Caki2 (cell line): ENCODE data around the gene AP5B1. TPM values are rescaled to one million over a fixed set of nuclear protein-coding genes. Genes with fewer than 3 reads are reported as not detected.
"Not testable (repeated sequence)": the region's sequence is repeated elsewhere in the genome, so short reads cannot be mapped to it uniquely, and the experiment has no call there.

ENCODE experiments used
- DNase-seq: peaks from one replicate; pipeline ENCODE4 v3.0.0-alpha.2; 2015; ENCODE audit warnings: low read depth
- in situ Hi-C: cut with HindIII; loops from 2 replicates; pipeline ENCODE4 v1.10.0; 2016; ENCODE audit warnings: low sequenced_read_pairs, low pct_unique_long_range_greater_than_20kb, mixed read lengths
- total RNA-seq: library from RNA; depleted of rRNA; stranded (reverse); fragments of >200 nt; shearing (Covaris generic); gene quantifications from 2 replicates; pipeline ENCODE4 v1.2.3, GENCODE V29; 2014; ENCODE audit warnings: low replicate concordance

The AP5B1 gene
- total RNA-seq, 1 experiment from 2014 or later: 7.9 TPM

GRCh38 chr11:65776710-65777141 is 4.0 kb downstream of the AP5B1 start:
- in situ Hi-C loops: no loop called here
- DNase-seq: no peak

GRCh38 chr11:65776196-65776595 is 4.6 kb downstream of the AP5B1 start:
- in situ Hi-C loops: no loop called here
- DNase-seq: no peak

GRCh38 chr11:65774525-65775306 is 6.1 kb downstream of the AP5B1 start:
- in situ Hi-C loops: no loop called here
- DNase-seq: no peak

- no peak for DNase-seq
- in situ Hi-C loops: no loop called here
Observed at GRCh38 chr11:65773784-65774411, 6.9 kb downstream of the AP5B1 start.

- in situ Hi-C loops: no loop called here
- no peak for DNase-seq
Observed at GRCh38 chr11:65771589-65772112, 9.1 kb downstream of the AP5B1 start.

- in situ Hi-C loops: no loop called here
- DNase-seq: no peak
Observed at GRCh38 chr11:65770951-65771567, 9.7 kb downstream of the AP5B1 start.

GRCh38 chr11:65767806-65768205 is 13.0 kb downstream of the AP5B1 start:
- in situ Hi-C loops, DNase-seq: not testable (repeated sequence)

- DNase-seq: no peak
- in situ Hi-C loops: no loop called here
Observed at GRCh38 chr11:65767406-65767805, 13.4 kb downstream of the AP5B1 start.

- no peak for DNase-seq
- in situ Hi-C loops: no loop called here
Observed at GRCh38 chr11:65766535-65766934, 14.2 kb downstream of the AP5B1 start.

- DNase-seq: no peak
- in situ Hi-C loops: no loop called here
Observed at GRCh38 chr11:65764434-65764833, 16.3 kb downstream of the AP5B1 start.

GRCh38 chr11:65762816-65763215 is 18.0 kb downstream of the AP5B1 start:
- DNase-seq, in situ Hi-C loops: not testable (repeated sequence)

GRCh38 chr11:65762169-65762568 is 18.6 kb downstream of the AP5B1 start:
- DNase-seq, in situ Hi-C loops: not testable (repeated sequence)

- in situ Hi-C loops: no loop called here
- no peak for DNase-seq
Observed at GRCh38 chr11:65745049-65745448, 35.7 kb downstream of the AP5B1 start.

GRCh38 chr11:65744699-65745042 is 36.1 kb downstream of the AP5B1 start:
- no peak for DNase-seq
- in situ Hi-C loops: no loop called here

- no peak for DNase-seq
- in situ Hi-C loops: no loop called here
Observed at GRCh38 chr11:65744026-65744698, 36.6 kb downstream of the AP5B1 start.

GRCh38 chr11:65743681-65744025 is 37.1 kb downstream of the AP5B1 start:
- DNase-seq: no peak
- in situ Hi-C loops: no loop called here

- DNase-seq: no peak
Observed at GRCh38 chr11:65742353-65742752, 38.4 kb downstream of the AP5B1 start.

GRCh38 chr11:65741185-65741584 is 39.6 kb downstream of the AP5B1 start:
- in situ Hi-C loops: no loop called here
- no peak for DNase-seq

More at GRCh38 chr11:65742353-65742752, 38.4 kb downstream of the AP5B1 start:
- in situ Hi-C loops: no loop called here

GRCh38 chr11:65739022-65739421 is 41.8 kb downstream of the AP5B1 start:
- DNase-seq: no peak
- in situ Hi-C loops: no loop called here
